ENCODE measurements around the gene HCN2.
A peak's percentile ranks its signal among the peaks of the same experiment; 100 is the strongest.

Gene HCN2

GRCh38 chr19:656751-657559, 67.3 kb downstream of the HCN2 start:
- Histone ChIP-seq H3K36me3 (ENCODE audit: insufficient read depth, low read length) (peaks cover 29% of the 10 kb centered on the region), H3K4me3 (ENCODE audit: low read length) (no peak overlapping the region), H3K27me3 (ENCODE audit: insufficient read depth, low read length) (no peaks in the 10 kb centered on the region), H3K4me1 (ENCODE audit: insufficient read depth, low read length) (peaks cover 1% of the 10 kb centered on the region; the same call in 1 of the 2 replicates), H3K9ac (ENCODE audit: low read depth, low read length) (peak overlapping the region; percentile 36; the same call in 1 of the 2 replicates), H3K27ac (ENCODE audit: low read depth, low read length) (no peak overlapping the region), H3K9me3 (ENCODE audit: insufficient read depth, low read depth, low read length) (no peaks in the 10 kb centered on the region)
- WGBS = 95% methylated on average over 43 of the region's 43 CpGs

GRCh38 chr19:657611-658010, 67.9 kb downstream of the HCN2 start:
- H3K4me3 ChIP-seq (ENCODE audit: low read length) = no peak overlapping the region
- WGBS = 92% methylated on average over 19 of the region's 19 CpGs
- no peak overlapping the region for H3K27ac ChIP-seq (ENCODE audit: low read depth, low read length)
- no peaks in the 10 kb centered on the region for H3K9me3 ChIP-seq (ENCODE audit: insufficient read depth, low read depth, low read length)
- peaks cover 22% of the 10 kb centered on the region for H3K36me3 ChIP-seq (ENCODE audit: insufficient read depth, low read length)
- H3K27me3 ChIP-seq (ENCODE audit: insufficient read depth, low read length) = no peaks in the 10 kb centered on the region
- H3K4me1 ChIP-seq (ENCODE audit: insufficient read depth, low read length) = peaks cover 3% of the 10 kb centered on the region; the same call in 1 of the 2 replicates
- no peak overlapping the region for H3K9ac ChIP-seq (ENCODE audit: low read depth, low read length)

DNA sequence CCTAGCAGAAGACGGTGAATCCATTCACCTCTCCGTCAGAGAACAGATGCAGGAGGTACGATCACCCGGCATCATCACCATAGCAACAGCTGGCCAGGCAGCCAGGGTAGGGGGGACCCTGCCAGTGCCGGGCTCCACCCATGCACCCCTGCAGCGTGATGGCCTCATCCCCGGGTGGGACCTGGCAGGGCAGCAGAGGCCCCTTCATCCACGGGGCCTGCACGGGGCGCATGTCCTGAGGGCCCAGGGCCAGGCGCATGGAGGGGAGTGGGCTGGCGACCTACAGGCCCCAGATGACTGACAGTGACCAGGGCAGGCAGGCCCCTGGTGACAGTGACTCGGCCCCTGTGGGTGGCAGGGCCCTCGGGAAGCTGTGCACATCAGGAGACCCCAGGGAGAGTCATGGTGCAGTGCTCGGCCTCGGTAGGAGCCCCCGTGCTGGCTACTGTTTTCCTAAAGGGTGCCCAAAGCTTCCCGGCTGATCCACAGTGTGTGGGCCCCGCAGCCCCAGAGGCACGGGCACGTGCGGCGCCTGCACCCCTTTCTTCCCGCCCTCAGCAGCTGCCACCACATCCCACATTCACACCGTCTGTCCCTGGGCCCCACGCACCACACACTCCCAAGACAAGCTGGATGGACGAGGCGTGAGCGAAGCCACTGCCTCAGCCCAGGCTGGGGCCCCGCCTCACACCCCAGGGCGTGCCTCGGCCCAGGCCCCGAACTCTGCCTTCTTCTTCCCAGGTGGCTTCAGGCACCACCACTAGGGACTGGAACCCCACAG, 68.6 kb downstream of the HCN2 start:
- Histone ChIP-seq H3K27ac (ENCODE audit: low read depth, low read length) (no peak overlapping the region), H3K27me3 (ENCODE audit: insufficient read depth, low read length) (no peaks in the 10 kb centered on the region), H3K4me3 (ENCODE audit: low read length) (no peak overlapping the region), H3K9ac (ENCODE audit: low read depth, low read length) (no peak overlapping the region), H3K4me1 (ENCODE audit: insufficient read depth, low read length) (peaks cover 3% of the 10 kb centered on the region; the same call in 1 of the 2 replicates), H3K36me3 (ENCODE audit: insufficient read depth, low read length) (peaks cover 17% of the 10 kb centered on the region), H3K9me3 (ENCODE audit: insufficient read depth, low read depth, low read length) (no peaks in the 10 kb centered on the region)
- 94% methylated on average over 33 of the region's 33 CpGs for WGBS

DNA sequence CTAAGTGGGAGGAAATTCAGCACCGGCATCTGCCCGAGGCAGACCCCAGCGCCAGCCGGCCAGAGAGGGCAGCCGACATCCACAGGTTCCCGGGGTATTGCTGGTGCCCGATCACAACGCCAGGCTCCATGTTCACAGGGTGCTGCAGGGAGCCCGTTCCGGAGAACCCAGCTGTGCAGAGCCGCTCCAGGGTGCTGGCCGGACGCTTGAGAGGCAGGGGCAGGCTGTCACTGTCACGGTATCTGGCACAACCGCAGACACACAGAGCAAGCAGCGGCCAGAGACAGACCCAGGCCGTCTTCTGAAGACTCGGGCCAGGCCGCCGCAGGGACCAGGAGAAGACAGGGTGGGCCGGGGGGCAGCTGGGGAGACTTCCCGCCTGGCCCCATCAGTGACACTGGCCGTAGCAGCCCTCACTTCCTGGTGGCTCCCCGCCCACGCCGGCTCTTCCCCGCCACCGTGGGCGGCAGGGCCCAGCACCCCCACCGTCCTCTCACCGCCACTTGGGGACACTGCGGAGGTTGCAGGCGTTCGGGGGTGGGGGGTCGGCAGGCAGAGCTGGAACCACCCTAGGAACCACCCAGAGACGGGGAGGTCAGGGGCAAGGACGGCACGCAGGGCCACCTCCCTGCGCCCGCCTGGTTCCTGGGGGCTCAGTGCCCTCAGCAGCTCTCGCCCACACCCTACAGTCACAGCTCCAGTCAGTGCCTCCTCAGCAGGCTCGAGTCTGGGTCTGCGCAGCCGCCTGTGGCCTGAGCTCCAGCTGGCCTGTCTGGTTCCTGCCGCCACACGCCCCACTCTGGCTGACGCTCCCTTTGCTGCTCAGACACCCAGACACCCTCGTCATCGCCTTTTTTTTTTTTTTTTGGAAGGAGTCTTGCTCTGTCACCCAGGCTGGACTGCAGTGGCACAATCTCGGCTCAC, 69.5 kb downstream of the HCN2 start:
- WGBS = 93% methylated on average over 50 of the region's 50 CpGs
- H3K4me1 ChIP-seq (ENCODE audit: insufficient read depth, low read length) = peaks cover 3% of the 10 kb centered on the region; the same call in 1 of the 2 replicates

DNA sequence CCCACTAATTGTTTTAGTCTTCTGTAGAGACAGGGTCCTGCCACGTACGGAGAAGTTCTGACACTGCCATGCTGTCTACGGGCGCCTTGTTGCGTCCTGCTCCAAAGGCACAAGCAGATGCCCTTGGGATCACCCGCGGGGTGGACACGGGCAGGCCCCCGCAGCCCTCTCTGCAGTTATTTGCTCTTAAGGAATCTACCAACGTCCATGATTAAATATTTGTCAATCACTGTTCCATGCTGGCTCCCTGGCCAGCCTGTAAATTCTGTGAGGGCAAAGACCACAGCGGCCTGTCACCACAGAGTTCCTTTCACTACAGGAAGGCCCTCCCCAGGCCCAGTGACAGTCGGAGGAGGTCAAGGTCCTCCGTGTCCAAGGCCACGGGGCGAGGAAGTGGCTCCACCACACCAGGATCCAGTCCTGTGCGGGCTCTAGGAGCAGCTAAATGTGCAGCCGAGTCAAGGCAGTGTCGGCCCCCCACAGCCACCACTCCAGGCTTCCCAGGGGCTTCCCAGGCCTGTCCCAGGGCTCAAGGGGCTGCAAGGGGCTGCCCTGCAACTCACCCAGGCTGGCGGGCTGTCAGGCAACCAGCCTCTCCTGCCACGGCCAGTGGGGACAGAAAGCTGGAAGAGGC, 71.2 kb downstream of the HCN2 start:
- H3K27me3 ChIP-seq (ENCODE audit: insufficient read depth, low read length) = no peaks in the 10 kb centered on the region
- H3K4me1 ChIP-seq (ENCODE audit: insufficient read depth, low read length) = peaks cover 3% of the 10 kb centered on the region; the same call in 1 of the 2 replicates
- 0 out of 2 replicates have a peak, but pooled peaks cover 8% of the 10 kb centered on the region for H3K36me3 ChIP-seq (ENCODE audit: insufficient read depth, low read length)
- peak overlapping the region; percentile 93 for H3K4me3 ChIP-seq (ENCODE audit: low read length)
- H3K9ac ChIP-seq (ENCODE audit: low read depth, low read length) = peak overlapping the region; percentile 96
- H3K27ac ChIP-seq (ENCODE audit: low read depth, low read length) = peak overlapping the region; percentile 49; the same call in 1 of the 2 replicates
- 88% methylated on average over 20 of the region's 20 CpGs for WGBS
- no peaks in the 10 kb centered on the region for H3K9me3 ChIP-seq (ENCODE audit: insufficient read depth, low read depth, low read length)

More for the DNA sequence above, 69.5 kb downstream of the HCN2 start:
- Histone ChIP-seq H3K27me3 (ENCODE audit: insufficient read depth, low read length) (no peaks in the 10 kb centered on the region), H3K27ac (ENCODE audit: low read depth, low read length) (no peak overlapping the region), H3K4me3 (ENCODE audit: low read length) (no peak overlapping the region), H3K36me3 (ENCODE audit: insufficient read depth, low read length) (0 out of 2 replicates have a peak, but pooled peaks cover 8% of the 10 kb centered on the region), H3K9me3 (ENCODE audit: insufficient read depth, low read depth, low read length) (no peaks in the 10 kb centered on the region), H3K9ac (ENCODE audit: low read depth, low read length) (peak overlapping the region; percentile 31; the same call in 1 of the 2 replicates)

GRCh38 chr19:661427-662196, 71.9 kb downstream of the HCN2 start:
- WGBS = 46% methylated on average over 31 of the region's 31 CpGs
- no peaks in the 10 kb centered on the region for H3K9me3 ChIP-seq (ENCODE audit: insufficient read depth, low read depth, low read length)
- peak overlapping the region; percentile 85 for H3K27ac ChIP-seq (ENCODE audit: low read depth, low read length)
- peak overlapping the region; percentile 93 for H3K4me3 ChIP-seq (ENCODE audit: low read length)
- 0 out of 2 replicates have a peak, but pooled peaks cover 8% of the 10 kb centered on the region for H3K36me3 ChIP-seq (ENCODE audit: insufficient read depth, low read length)
- H3K9ac ChIP-seq (ENCODE audit: low read depth, low read length) = peak overlapping the region; percentile 96
- peaks cover 3% of the 10 kb centered on the region; the same call in 1 of the 2 replicates for H3K4me1 ChIP-seq (ENCODE audit: insufficient read depth, low read length)
- H3K27me3 ChIP-seq (ENCODE audit: insufficient read depth, low read length) = no peaks in the 10 kb centered on the region

DNA sequence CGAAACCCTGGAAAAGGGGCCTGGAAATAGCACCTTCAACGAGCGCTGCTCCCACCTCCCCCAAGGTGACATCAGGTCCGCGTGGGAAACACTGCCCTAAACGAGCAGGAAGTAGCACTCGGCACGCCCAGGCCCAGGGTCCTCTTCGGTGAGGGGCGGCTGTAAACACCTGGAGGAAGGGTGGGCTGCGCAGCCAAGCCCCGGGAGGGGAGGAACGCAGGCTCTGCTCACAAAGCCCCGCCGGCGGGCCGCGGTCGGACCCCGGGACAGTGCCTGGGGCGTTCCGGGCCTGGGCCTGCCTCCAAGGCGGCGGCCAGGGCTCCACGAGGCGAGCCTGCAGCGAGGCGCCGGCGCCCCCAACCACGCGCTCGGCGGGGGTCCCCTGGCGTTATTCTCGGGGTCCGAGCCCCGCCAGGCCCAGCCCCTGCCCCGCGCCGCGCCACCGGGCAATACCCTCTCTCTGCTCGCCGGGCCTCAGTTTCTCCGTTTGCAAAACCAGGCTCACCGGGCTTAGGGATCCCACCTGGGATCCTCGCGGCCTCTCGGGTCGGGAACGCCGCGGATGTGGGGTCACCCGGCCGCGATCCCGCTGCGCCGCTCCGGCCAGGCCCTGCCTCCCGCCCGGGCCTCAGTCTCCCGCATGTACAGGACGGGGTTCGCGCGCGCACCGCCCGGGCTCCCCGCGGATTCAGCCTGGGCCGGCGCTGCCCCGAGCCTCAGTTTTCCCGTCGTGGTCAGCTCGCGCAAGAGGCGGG, 72.7 kb downstream of the HCN2 start:
- Histone ChIP-seq H3K27ac (ENCODE audit: low read depth, low read length) (peak overlapping the region; percentile 85), H3K36me3 (ENCODE audit: insufficient read depth, low read length) (0 out of 2 replicates have a peak, but pooled peaks cover 7% of the 10 kb centered on the region), H3K4me1 (ENCODE audit: insufficient read depth, low read length) (peaks cover 3% of the 10 kb centered on the region; the same call in 1 of the 2 replicates), H3K27me3 (ENCODE audit: insufficient read depth, low read length) (no peaks in the 10 kb centered on the region), H3K9me3 (ENCODE audit: insufficient read depth, low read depth, low read length) (no peaks in the 10 kb centered on the region), H3K9ac (ENCODE audit: low read depth, low read length) (peak overlapping the region; percentile 96), H3K4me3 (ENCODE audit: low read length) (peak overlapping the region; percentile 93)
- WGBS = under 1% methylated on average over 81 of the region's 81 CpGs

DNA sequence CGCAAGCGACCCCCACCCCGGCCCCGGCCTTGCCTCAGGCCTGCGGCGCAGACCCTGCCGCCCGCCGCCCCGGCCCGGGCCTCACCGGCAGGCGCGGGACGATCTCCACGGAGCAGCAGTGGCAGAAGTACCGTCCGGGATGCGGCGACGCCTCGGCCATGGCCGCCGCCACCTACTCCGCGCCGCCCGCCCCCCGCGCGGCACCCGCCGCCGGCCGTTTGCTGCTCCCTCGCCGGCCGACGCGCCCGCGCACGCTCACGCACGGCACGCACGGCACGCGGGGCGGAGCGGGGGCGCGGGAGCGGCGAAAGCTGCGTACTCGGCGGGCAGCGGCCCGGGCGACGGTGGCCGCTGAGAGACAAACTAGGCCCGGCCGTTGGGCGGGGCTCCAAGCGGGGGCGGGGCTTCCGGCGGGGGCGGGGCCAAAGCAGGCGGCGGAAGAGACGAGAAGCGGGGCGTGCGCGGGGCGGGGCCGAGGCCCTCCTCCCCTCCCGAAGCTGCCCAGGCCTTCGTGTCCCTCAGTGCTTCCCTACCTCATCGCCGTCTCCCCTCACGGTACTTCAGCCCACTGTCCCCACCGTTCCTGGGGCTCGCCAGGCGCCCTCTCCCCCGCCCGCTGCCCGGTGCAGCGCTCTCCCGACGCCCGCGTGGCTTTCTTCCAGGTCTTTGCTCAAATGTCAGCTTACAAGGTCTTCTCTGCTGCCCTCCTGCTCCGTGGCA, 73.4 kb downstream of the HCN2 start, which contains the start of gene RNF126:
Gene RNF126, minus strand, starts transcription at position 253 of the 720 bp plus-strand sequence. Its CDS starts 93 bp downstream, at position 160.
- peak within 1 kb of the TSS; percentile 96 for H3K9ac ChIP-seq (ENCODE audit: low read depth, low read length)
- H3K9me3 ChIP-seq (ENCODE audit: insufficient read depth, low read depth, low read length) = no peaks in the 10 kb centered on the region
- peaks cover 3% of the 10 kb centered on the region; the same call in 1 of the 2 replicates for H3K4me1 ChIP-seq (ENCODE audit: insufficient read depth, low read length)
- H3K27ac ChIP-seq (ENCODE audit: low read depth, low read length) = peak within 1 kb of the TSS; percentile 85
- H3K4me3 ChIP-seq (ENCODE audit: low read length) = peak within 1 kb of the TSS; percentile 93
- H3K36me3 ChIP-seq (ENCODE audit: insufficient read depth, low read length) = 0 out of 2 replicates have a peak, but pooled peaks cover 4% of the 10 kb centered on the region
- H3K27me3 ChIP-seq (ENCODE audit: insufficient read depth, low read length) = no peaks in the 10 kb centered on the region
- WGBS = 3% methylated on average over 97 of the region's 97 CpGs
